Fibroblast of lung (primary cell): ENCODE results near the gene NRSN2.

Experiments
- EZH2 ChIP-seq: IDR thresholded peaks from 2 replicates; pipeline ENCODE4 v1.5.1; 2012; ENCODE audit warnings: low read length, control low read depth, mild to moderate bottlenecking; ENCODE audit errors: missing control alignments
- TF ChIP-seq, protein P1 (sequence below), 2 donors: IDR thresholded peaks in 1 of 2; conservative IDR thresholded peaks in 1 of 2; 1 replicate in 1 of 2; 2 replicates in 1 of 2; pipeline ENCODE4 v1.5.1; 2011 to 2012; ENCODE audit warnings: low read length in 2 of 2, control low read depth in 1 of 2, inconsistent platforms in 1 of 2, low read depth in 1 of 2, mild to moderate bottlenecking in 1 of 2

GRCh38 chr20:312866-313265, 34.0 kb upstream of the NRSN2 start:
- TF ChIP-seq, protein P1, sequence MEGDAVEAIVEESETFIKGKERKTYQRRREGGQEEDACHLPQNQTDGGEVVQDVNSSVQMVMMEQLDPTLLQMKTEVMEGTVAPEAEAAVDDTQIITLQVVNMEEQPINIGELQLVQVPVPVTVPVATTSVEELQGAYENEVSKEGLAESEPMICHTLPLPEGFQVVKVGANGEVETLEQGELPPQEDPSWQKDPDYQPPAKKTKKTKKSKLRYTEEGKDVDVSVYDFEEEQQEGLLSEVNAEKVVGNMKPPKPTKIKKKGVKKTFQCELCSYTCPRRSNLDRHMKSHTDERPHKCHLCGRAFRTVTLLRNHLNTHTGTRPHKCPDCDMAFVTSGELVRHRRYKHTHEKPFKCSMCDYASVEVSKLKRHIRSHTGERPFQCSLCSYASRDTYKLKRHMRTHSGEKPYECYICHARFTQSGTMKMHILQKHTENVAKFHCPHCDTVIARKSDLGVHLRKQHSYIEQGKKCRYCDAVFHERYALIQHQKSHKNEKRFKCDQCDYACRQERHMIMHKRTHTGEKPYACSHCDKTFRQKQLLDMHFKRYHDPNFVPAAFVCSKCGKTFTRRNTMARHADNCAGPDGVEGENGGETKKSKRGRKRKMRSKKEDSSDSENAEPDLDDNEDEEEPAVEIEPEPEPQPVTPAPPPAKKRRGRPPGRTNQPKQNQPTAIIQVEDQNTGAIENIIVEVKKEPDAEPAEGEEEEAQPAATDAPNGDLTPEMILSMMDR (conservative IDR thresholded peaks at IDR 0.05 in 1 of 2, IDR thresholded peaks at IDR 0.05 in 1 of 2; ENCODE audit: low read depth in 1 of 2, low read length in 2 of 2), result no peak
- TF ChIP-seq EZH2, result no peak
